Vagina (tissue), 2 donors: ENCODE data around the gene STX7.

ENCODE experiments used
- CTCF ChIP-seq, 3 experiments: fragments of 450-650 bp in 2 of 3; fragments of 200-600 bp in 1 of 3; sonication (generic) in 1 of 3; IDR thresholded peaks; one replicate each; pipeline ENCODE4 v1.5.1; 2017 to 2019; ENCODE audit warnings: antibody characterized with exemption in 3 of 3, mild to moderate bottlenecking in 2 of 3, moderate library complexity in 2 of 3
- POLR2A ChIP-seq, 2 donors: fragments of 450-650 bp; IDR thresholded peaks; one replicate each; pipeline ENCODE4 v1.6.1; 2017; ENCODE audit warnings: antibody characterized with exemption in 2 of 2, mild to moderate bottlenecking in 2 of 2, moderate library complexity in 2 of 2
- POLR2AphosphoS5 ChIP-seq, 2 donors: sonication (generic); formaldehyde crosslinking; IDR thresholded peaks; one replicate each; pipeline ENCODE4 v1.9.0; 2017; ENCODE audit warnings: antibody characterized with exemption in 2 of 2, mild to moderate bottlenecking in 2 of 2, low read depth in 1 of 2; ENCODE audit not compliant: insufficient read depth in 1 of 2

- TF ChIP-seq CTCF (IDR thresholded peaks at IDR 0.05) = no peak
- no peak for TF ChIP-seq POLR2A (IDR thresholded peaks at IDR 0.05)
- no peak for TF ChIP-seq POLR2AphosphoS5 (IDR thresholded peaks at IDR 0.05; ENCODE audit: insufficient read depth in 1 of 2, low read depth in 1 of 2)
These were observed 8.0 kb upstream of the STX7 start for GRCh38 chr6:132520953-132521352.
